Measurements from ENCODE around the gene RHBDL3. TPM values are rescaled to one million over a fixed set of nuclear protein-coding genes. Genes with fewer than 3 reads are reported as not detected.

The RHBDL3 gene
- polyA plus RNA-seq, 1 experiment = 0.01 TPM

- ChIA-PET POLR2A (no interaction called here), CTCF (no interaction called here)
- TF ChIP-seq CTCF (IDR thresholded peaks at IDR 0.05; ENCODE audit: insufficient read depth, low read depth, low read length) = no peak
- H3K36me3 ChIP-seq (ENCODE audit: control insufficient read depth, insufficient read depth, low read length) = no peaks in the 10 kb centered on the region
- peaks cover 6% of the 10 kb centered on the region for H3K27me3 ChIP-seq (ENCODE audit: control insufficient read depth, insufficient read depth, low read length)
- no peak for DNase-seq (ENCODE audit: low read depth)
- no peak overlapping the region for H3K4me3 ChIP-seq (ENCODE audit: low read depth, low read length)
Measured at GRCh38 chr17:32303781-32304288, 38.2 kb downstream of the RHBDL3 start.

- CTCF ChIA-PET = no interaction called here
- no peaks in the 10 kb centered on the region for H3K36me3 ChIP-seq (ENCODE audit: control insufficient read depth, insufficient read depth, low read length)
- TF ChIP-seq CTCF (IDR thresholded peaks at IDR 0.05; ENCODE audit: insufficient read depth, low read depth, low read length) = no peak
- H3K27me3 ChIP-seq (ENCODE audit: control insufficient read depth, insufficient read depth, low read length) = peaks cover 5% of the 10 kb centered on the region; the same call in 1 of the 2 replicates
- no peak for DNase-seq (ENCODE audit: low read depth)
- H3K4me3 ChIP-seq (ENCODE audit: low read depth, low read length) = no peak overlapping the region
- POLR2A ChIA-PET = no interaction called here
Measured at GRCh38 chr17:32305049-32305448, 39.4 kb downstream of the RHBDL3 start.

GRCh38 chr17:32307658-32308057 is 42.0 kb downstream of the RHBDL3 start:
- Histone ChIP-seq H3K4me3 (ENCODE audit: low read depth, low read length) (no peak overlapping the region), H3K36me3 (ENCODE audit: control insufficient read depth, insufficient read depth, low read length) (no peaks in the 10 kb centered on the region), H3K27me3 (ENCODE audit: control insufficient read depth, insufficient read depth, low read length) (peaks cover 5% of the 10 kb centered on the region; the same call in 1 of the 2 replicates)
- CTCF ChIA-PET = interaction anchor here (0.7 kb wide), 1 partner anchor 13 kb away, joined by 3 read pairs; no protein-coding TSS in a partner anchor
- POLR2A ChIA-PET = no interaction called here
- no peak for TF ChIP-seq CTCF (IDR thresholded peaks at IDR 0.05; ENCODE audit: insufficient read depth, low read depth, low read length)
- no peak for DNase-seq (ENCODE audit: low read depth)

GRCh38 chr17:32311028-32311536 is 45.5 kb downstream of the RHBDL3 start:
- Histone ChIP-seq H3K4me3 (ENCODE audit: low read depth, low read length) (no peak overlapping the region), H3K27me3 (ENCODE audit: control insufficient read depth, insufficient read depth, low read length) (peaks cover 5% of the 10 kb centered on the region), H3K36me3 (ENCODE audit: control insufficient read depth, insufficient read depth, low read length) (no peaks in the 10 kb centered on the region)
- no peak for TF ChIP-seq CTCF (IDR thresholded peaks at IDR 0.05; ENCODE audit: insufficient read depth, low read depth, low read length)
- CTCF ChIA-PET = interaction anchor here (0.6 to 2.1 kb wide), 4 partner anchors 9 to 60 kb away, joined by 3 to 7 read pairs (median 4); no protein-coding TSS in a partner anchor
- POLR2A ChIA-PET = interaction anchor here (0.7 kb wide), 1 partner anchor 13 kb away, joined by 5 read pairs; no protein-coding TSS in a partner anchor
- DNase-seq (ENCODE audit: low read depth) = no peak

- CTCF ChIA-PET = interaction anchor here (13.2 kb wide), 1 partner anchor 61 kb away, joined by 110 read pairs; no protein-coding TSS in a partner anchor
- DNase-seq (ENCODE audit: low read depth) = no peak
- POLR2A ChIA-PET = no interaction called here
Measured at GRCh38 chr17:32314636-32315035, 49.0 kb downstream of the RHBDL3 start.

More at GRCh38 chr17:32314636-32315035, 49.0 kb downstream of the RHBDL3 start:
- peaks cover 3% of the 10 kb centered on the region; the same call in 1 of the 2 replicates for H3K27me3 ChIP-seq (ENCODE audit: control insufficient read depth, insufficient read depth, low read length)
- TF ChIP-seq CTCF (IDR thresholded peaks at IDR 0.05; ENCODE audit: insufficient read depth, low read depth, low read length) = no peak
- no peak overlapping the region for H3K4me3 ChIP-seq (ENCODE audit: low read depth, low read length)
- H3K36me3 ChIP-seq (ENCODE audit: control insufficient read depth, insufficient read depth, low read length) = no peaks in the 10 kb centered on the region

All from BJ (cell line).